Hematopoietic multipotent progenitor cell treated with erythropoietin and hydrocortisone succinate and interleukin-3 and kit ligand, for 17 days (in vitro differentiated cells): ENCODE data around the gene SESN3.
A peak's percentile ranks its signal among the peaks of the same experiment; 100 is the strongest.
"Not testable (repeated sequence)": the region's sequence is repeated elsewhere in the genome, so short reads cannot be mapped to it uniquely, and the experiment has no call there.

Source experiments
- DNase-seq: peaks from one replicate; pipeline ENCODE4 v3.0.0-alpha.2; 2015; ENCODE audit warnings: low spot score

Gene SESN3

DNA sequence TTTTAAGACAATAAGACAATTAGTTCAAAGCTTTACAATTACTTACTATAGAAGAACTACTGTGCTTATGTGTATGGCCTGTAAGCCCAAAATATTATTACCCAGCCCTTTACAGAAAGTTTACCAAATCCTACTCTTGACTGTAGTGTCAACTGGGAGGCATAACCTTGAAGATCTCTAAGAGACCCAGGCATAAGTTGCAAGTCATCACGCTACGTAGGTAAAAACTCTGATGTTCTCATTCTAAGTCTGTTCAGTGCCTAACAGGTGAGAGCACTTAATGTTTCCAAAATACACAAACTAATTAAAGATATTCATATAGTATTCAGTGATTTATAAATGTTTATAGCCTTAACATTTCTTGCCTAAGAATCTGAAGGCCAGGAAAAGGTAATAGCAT is 12.9 kb downstream of the SESN3 start:
- no peak for DNase-seq

DNA sequence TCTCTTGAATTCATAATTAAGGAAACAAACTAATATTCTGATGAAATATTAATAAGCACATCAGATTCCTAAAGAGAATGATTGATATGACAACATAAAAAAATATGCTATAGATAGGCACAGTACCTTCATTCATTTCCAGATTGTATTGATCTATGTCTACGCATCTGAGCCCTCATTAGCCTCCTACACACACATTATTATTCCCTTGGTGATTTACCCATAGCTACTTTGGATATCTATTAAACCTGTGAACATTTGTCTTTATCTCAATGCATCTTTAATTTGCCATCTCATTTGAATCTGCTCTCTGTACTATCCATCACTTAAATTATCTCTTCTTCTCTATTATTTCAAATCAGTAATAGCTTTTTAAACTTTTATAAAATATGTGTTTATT is 18.4 kb downstream of the SESN3 start:
- DNase-seq, result no peak

DNA sequence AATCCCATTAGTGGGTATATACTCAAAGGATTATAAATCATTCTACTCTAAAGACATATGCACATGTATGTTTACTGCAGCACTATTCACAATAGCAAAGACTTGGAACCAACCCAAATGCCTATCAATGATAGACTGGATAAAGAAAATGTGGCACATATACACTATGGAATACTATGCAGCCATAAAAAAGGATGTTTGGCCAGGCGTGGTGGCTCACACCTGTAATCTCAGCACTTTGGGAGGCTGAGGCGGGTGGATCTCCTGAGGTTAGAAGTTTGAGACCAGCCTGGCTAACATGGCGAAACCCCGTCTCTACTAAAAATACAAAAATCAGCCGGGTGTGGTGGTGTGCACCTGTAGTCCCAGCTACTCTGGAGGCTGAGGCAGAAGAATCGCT is 21.5 kb downstream of the SESN3 start:
- not testable (repeated sequence) for DNase-seq

DNA sequence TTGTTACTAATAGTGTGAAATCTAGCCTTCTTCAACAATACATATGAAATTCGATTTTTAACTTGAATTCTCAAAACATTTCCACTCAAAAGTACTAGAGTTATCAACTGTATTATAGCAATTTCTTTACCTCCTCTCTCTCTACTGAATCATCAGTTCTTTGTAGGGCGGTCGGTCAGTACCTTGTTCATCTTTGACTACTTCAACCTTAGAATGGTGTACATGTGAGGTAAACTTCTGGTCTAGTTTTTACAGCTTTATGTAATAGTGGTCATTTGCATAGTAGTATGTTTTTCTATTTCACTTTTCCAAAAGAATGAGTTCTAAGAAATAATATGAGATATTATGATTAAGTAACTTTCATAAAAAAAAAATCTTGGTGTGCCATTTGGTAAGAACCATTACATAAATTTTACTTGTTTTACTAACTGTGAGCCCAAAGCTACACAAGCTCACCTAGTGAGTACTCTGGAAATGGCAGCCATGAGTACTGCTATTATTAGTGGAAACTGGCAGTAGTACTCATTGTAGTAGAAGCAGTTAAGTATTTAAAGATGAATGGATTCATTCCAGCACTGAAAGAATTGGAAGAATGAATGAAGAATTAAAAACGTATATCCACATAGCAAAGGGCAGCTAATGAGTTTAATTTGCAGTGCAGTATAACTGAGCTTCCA is 30.1 kb downstream of the SESN3 start:
- DNase-seq, result no peak

DNA sequence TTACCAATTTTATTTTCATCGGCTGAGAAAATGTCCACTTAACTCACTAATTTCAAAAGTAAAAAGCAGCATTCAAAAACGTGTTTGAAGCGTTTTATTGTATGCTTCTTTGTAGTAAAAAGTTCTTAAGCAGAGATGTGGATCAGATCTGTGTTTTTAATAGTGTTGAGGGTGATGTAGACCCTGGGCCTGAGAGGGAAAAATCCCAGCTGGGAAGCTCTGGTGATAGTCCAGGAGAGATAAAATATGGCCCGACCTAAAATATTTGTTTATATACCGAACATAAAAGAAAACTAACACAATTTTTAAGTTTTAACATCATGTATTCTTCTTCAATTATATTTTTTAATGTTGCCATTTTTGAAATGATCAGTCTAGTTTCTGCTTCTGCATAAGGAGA is 35.2 kb downstream of the SESN3 start:
- no peak for DNase-seq

GRCh38 chr11:95193541-95193940 is 37.5 kb downstream of the SESN3 start:
- no peak for DNase-seq

DNA sequence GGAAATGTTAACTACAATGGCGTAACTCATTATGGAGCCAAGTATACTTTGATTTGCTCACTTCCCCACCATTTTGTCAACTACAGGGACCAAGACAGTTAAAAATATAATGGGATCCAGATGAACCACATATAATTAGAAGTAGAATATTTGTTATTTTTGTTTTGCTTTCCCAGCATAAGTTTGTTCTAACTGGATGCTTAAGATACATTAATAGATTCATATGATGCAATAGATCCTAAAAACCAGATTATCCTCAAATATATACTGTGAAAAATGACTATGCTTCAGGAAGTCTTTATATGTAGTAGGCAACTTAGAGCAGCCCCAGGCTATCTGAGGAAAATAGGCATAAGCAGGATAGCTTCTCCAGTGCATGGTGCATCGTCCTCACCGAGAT is 38.3 kb downstream of the SESN3 start:
- DNase-seq, result no peak

DNA sequence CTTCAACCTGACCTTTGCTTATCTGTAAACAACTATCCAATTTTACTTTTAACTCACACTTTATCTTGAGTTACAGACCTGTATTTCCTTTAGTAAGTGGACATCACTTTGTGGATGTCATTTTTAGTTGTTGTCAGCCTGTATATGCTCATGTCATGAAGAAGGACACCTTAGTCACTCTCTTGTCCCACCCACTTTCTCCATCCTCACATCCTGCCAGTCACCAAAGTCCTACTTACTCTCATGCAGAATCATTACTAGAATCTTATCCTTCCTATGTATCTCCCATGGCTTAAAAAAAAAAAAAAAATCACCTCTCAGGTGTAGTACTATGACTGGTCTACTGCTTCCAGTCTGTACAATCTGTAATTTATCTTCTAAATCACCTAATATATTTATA is 43.3 kb downstream of the SESN3 start:
- peak; percentile 57 for DNase-seq

DNA sequence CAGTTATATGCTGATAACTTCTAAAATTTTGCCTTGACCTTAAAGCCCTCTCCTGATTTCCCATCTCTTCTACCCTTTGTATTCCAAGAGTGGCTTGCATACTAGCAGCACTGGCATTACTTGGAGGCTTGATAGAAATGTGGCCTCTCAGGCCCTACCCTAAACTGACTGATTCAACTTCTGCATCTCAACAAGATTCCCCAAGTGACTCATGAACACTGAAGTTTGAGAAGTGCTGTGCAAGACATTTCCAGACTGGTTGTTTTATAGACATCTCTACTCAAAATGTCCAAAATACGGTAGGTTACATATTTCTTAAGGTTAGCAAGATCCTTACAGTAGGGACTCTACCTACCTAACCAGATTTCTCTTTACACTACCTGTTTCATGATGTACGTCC is 48.6 kb downstream of the SESN3 start:
- no peak for DNase-seq

- no peak for DNase-seq
Observed at GRCh38 chr11:95175818-95176380, 55.1 kb downstream of the SESN3 start.

- DNase-seq, result no peak
Observed at GRCh38 chr11:95170294-95170693, 60.7 kb downstream of the SESN3 start.

DNA sequence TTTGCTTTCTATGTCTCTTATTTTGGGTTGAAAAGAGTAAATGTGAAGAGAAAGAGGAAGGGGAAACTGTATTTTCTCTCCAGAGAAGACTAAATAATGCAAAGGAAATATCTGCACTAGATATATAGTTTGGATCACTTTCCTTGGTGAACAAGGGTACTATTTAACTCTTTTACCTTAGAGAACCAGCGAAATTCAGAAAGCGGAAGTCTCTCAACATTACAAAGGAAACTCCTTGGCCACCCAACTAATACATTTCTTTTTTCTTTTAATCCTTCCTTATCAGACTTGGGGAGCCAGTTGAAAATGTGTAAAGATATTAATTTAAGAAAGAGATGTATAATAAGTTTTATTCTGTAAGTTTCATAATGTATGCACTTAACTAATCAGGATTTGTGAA is 64.2 kb downstream of the SESN3 start:
- DNase-seq, result no peak

- no peak for DNase-seq
Observed at GRCh38 chr11:95165638-95166037, 65.4 kb downstream of the SESN3 start.

- no peak for DNase-seq
Observed at GRCh38 chr11:95163106-95163505, 67.9 kb downstream of the SESN3 start.

DNA sequence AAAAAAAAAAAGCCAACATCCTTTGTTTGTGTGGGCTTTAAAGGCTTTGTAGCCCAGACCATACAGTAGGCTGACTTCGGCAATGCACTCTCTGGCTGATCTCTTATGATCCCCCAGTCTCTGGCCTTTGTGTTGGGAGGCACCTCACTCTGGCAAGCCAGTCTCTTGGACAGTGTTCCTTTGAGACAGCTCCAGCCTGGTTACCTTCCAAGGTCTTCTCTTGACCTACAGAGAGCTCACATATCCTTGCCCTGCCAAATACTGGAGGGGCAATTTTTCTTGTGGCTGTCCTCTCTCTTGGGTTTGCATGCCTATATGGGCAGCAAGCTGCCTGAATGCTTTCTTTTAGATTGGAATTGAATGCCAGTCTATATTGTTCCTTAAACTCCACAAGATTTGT is 69.8 kb downstream of the SESN3 start:
- no peak for DNase-seq

DNA sequence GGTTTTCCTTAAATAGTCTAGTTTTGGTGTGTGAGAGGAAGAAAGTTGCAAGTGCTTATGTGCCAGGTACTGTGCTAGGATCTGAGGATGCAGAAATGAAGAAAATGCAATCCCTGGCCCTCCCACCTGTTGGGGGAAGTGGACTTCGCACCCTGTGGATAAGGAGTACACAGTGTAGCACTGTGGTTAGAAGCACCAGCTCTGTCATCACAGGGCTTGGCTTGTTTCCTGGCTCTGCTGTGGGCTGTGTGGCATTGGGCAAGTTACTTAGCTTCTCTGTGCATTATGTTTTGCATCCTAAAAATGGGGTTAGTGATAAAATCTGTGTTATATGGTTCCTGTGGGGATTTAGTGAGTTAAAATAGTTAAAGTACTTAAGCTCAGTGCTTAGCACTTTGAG is 73.2 kb downstream of the SESN3 start:
- DNase-seq, result no peak

GRCh38 chr11:95156916-95157541 is 74.0 kb downstream of the SESN3 start:
- no peak for DNase-seq

GRCh38 chr11:95156133-95156721 is 74.8 kb downstream of the SESN3 start:
- no peak for DNase-seq

DNA sequence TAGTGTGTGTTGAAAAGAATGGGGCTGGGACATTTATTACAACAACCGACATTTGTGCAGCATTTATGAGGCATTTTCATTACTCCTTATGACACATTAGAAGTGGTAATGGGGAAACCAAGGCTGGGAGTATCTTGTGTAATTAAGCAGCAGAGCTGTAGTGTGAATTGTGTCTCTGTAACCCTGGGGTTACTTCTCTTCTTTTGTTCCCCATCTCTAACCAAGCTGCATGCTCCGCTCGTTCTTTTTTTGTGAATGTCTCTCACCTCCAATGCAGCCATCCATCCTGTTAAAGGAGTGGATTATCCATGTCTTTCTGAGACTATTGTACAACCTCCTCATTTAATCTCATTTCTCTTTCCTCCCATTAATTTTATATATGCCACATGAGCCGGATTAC is 75.6 kb downstream of the SESN3 start:
- no peak for DNase-seq

GRCh38 chr11:95154514-95154913 is 76.5 kb downstream of the SESN3 start:
- DNase-seq, result peak; percentile 92

DNA sequence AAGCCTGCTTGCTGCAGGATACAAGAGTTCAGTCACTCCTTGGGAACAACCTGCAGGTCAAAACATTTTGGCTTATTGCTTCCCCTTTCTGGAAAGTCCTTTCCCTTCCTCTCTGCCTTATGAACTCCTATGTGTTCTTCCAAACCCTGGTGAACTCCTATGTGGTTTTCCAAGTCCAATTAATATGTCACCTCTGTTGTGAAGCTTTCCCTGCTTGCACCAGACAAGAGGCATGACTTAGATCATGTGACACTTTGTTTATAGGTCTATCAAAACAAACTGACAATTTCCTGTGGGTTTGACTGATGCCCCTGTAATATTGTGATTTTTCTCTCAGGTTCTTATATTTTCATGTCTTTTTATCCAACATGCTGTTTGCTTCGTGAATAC is 77.2 kb downstream of the SESN3 start:
- no peak for DNase-seq

DNA sequence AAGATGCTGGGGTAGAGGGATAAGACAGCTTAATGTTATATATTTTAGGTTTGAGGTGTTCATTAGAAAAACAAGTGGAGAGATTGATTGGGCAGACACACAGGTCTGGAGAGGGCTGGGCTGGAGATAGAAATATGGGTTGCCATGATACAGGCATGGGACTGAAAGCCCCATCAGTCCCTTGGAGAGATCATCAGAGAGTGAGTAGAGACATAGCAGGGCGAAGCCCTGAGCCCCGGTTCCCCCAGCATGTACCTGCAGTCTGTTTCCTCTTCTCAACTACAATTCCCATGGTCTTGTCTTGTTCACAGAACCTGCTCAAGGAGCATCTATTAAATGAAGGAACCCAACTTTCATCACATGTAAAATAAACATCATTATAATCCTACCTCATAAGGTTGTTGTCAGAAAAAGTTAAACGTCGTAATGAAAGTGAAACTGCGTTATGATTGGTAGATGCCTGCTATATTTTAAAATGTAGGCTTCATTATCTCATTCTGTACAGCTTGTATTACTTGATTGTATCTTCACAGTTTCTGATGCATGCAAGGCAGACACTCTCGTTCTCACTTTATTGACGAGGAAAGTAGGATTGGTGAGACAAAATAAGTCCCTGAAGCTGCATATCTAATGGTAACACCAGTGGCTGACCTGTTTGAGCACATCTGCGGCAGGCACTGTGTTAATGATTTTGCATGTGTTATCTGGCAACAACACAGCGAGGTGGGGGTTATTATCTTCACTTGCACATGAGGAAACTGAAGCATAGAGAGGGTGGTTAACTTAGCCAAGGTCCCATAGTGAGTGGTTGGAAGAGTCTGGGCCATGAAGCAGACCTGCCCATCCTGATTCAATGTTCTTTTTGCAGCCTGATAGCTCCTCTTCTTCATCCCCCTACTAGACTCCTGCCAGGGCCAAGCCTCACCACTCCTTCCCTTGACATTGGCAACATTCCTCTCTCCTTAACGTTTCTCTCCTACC is 77.8 kb downstream of the SESN3 start:
- peak; percentile 91 for DNase-seq
